PC-9 (cell line): Measurements from ENCODE around the gene BCO1. TPM values are rescaled to one million over a fixed set of nuclear protein-coding genes. Genes with fewer than 3 reads are reported as not detected.

Source experiments
- BruUV-seq: library from RNA; stranded (reverse); fragments of 400-500 nt; replicated peaks from 2 replicates; lab custom pipeline; 2021; lab: Mats Ljungman, UMichigan
- CTCF ChIA-PET: fragments of 300-600 bp; sonication (Branson Sonifier 250); formaldehyde crosslinking; loops from one replicate; lab custom pipeline; 2022; ENCODE audit warnings: antibody characterized with exemption; lab: Charles Lee
- POLR2A ChIA-PET: fragments of 300-600 bp; sonication (Branson Sonifier 250); formaldehyde crosslinking; loops from one replicate; lab custom pipeline; 2022; ENCODE audit warnings: antibody characterized with exemption; ENCODE audit not compliant: unreplicated experiment; lab: Charles Lee
- DNase-seq, 2 experiments: peaks; one replicate each; pipeline versions ENCODE4 v3.0.0 to v3.0.0-alpha.2; 2015 to 2022; ENCODE audit warnings: mixed read lengths in 1 of 2
- H2AFZ ChIP-seq: fragments of 200-600 bp; sonication (generic); 2 replicates; pipeline ENCODE4 v1.8.1; 2017; ENCODE audit warnings: antibody characterized with exemption
- H3F3A ChIP-seq: fragments of 200-600 bp; sonication (generic); 2 replicates; pipeline ENCODE4 v1.8.1; 2017; ENCODE audit warnings: antibody characterized with exemption, mild to moderate bottlenecking, low read depth; ENCODE audit not compliant: insufficient read depth
- H3K27ac ChIP-seq: fragments of 200-600 bp; sonication (generic); 2 replicates; pipeline ENCODE4 v1.6.1; 2016; ENCODE audit warnings: mixed run types
- H3K27me3 ChIP-seq: fragments of 200-600 bp; sonication (generic); 2 replicates; pipeline ENCODE4 v1.6.1; 2016; ENCODE audit warnings: low read depth, mixed run types; ENCODE audit not compliant: insufficient read depth
- H3K36me3 ChIP-seq: fragments of 200-600 bp; sonication (generic); 2 replicates; pipeline ENCODE4 v1.6.1; 2016; ENCODE audit warnings: low read depth, mixed run types
- H3K4me1 ChIP-seq: fragments of 200-600 bp; sonication (generic); replicated peaks from 2 replicates; pipeline ENCODE4 v1.6.1; 2016; ENCODE audit warnings: mixed run types; ENCODE audit not compliant: insufficient read depth
- H3K4me2 ChIP-seq: fragments of 200-600 bp; sonication (generic); 2 replicates; pipeline ENCODE4 v1.6.1; 2017; ENCODE audit warnings: mixed run types
- H3K4me3 ChIP-seq: fragments of 200-600 bp; sonication (generic); 2 replicates; pipeline ENCODE4 v1.6.1; 2016; ENCODE audit warnings: mixed run types
- H3K79me2 ChIP-seq: fragments of 200-600 bp; sonication (generic); 2 replicates; pipeline ENCODE4 v1.6.1; 2017; ENCODE audit warnings: low read depth, mixed run types
- H3K9me2 ChIP-seq: fragments of 200-600 bp; sonication (generic); 2 replicates; pipeline ENCODE4 v1.8.1; 2017; ENCODE audit warnings: mild to moderate bottlenecking; ENCODE audit not compliant: insufficient read depth
- H3K9me3 ChIP-seq: fragments of 200-600 bp; sonication (generic); 2 replicates; pipeline ENCODE4 v1.8.1; 2016; ENCODE audit warnings: low read depth; ENCODE audit not compliant: insufficient read depth
- H4K20me1 ChIP-seq: fragments of 200-600 bp; sonication (generic); 2 replicates; pipeline ENCODE4 v1.8.1; 2017; ENCODE audit not compliant: insufficient read depth
- CTCF ChIP-seq: fragments of 200-600 bp; sonication (generic); conservative IDR thresholded peaks from 2 replicates; pipeline ENCODE4 v1.6.1; 2017; ENCODE audit warnings: mixed run types, antibody characterized with exemption, mild to moderate bottlenecking, moderate library complexity
- EZH2 ChIP-seq: fragments of 200-600 bp; sonication (generic); IDR thresholded peaks from 2 replicates; pipeline ENCODE4 v1.8.0; 2017; ENCODE audit warnings: antibody characterized with exemption, low read depth
- intact Hi-C: fragments of 100-400 bp; cut with micrococcal nuclease; formaldehyde crosslinking; loops from one replicate; pipeline ENCODE4 v1.10.0; 2022; ENCODE audit not compliant: unreplicated experiment
- total RNA-seq: library from RNA; stranded (reverse); gene quantifications from 2 replicates; pipeline ENCODE4 v1.2.3, GENCODE V29; 2021

Gene BCO1
- total RNA-seq, 1 experiment from 2014 or later, result 1.4 TPM

GRCh38 chr16:81243942-81244341 is 5.5 kb downstream of the BCO1 start:
- H3K4me3 ChIP-seq, result no peak overlapping the region
- TF ChIP-seq EZH2 (no peak), CTCF (no peak)
- no peaks in the 10 kb centered on the region for H3K9me3 ChIP-seq
- H3K27ac ChIP-seq, result no peak overlapping the region
- intact Hi-C loops, result no loop called here
- H4K20me1 ChIP-seq, result no peaks in the 10 kb centered on the region
- POLR2A ChIA-PET, result no interaction called here
- no peaks in the 10 kb centered on the region for H3K36me3 ChIP-seq
- no peaks in the 10 kb centered on the region for H3K9me2 ChIP-seq
- 0 out of 2 replicates have a peak, but pooled peaks cover 2% of the 10 kb centered on the region for H3K4me1 ChIP-seq
- 0 out of 2 replicates have a peak, but pooled peaks cover 5% of the 10 kb centered on the region for H3F3A ChIP-seq
- no peak for DNase-seq
- CTCF ChIA-PET, result no interaction called here
- H3K79me2 ChIP-seq, result no peaks in the 10 kb centered on the region
- H2AFZ ChIP-seq, result no peak overlapping the region
- BruUV-seq, result no TSS peak
- H3K27me3 ChIP-seq, result no peaks in the 10 kb centered on the region
- no peak overlapping the region for H3K4me2 ChIP-seq

- Histone ChIP-seq H3K9me3 (no peaks in the 10 kb centered on the region), H4K20me1 (no peaks in the 10 kb centered on the region), H3K79me2 (no peaks in the 10 kb centered on the region), H3K27me3 (no peaks in the 10 kb centered on the region), H3K4me2 (no peak overlapping the region), H3K36me3 (no peaks in the 10 kb centered on the region), H3K4me3 (no peak overlapping the region), H3K27ac (no peak overlapping the region), H2AFZ (no peak overlapping the region), H3F3A (no peaks in the 10 kb centered on the region), H3K4me1 (no peaks in the 10 kb centered on the region), H3K9me2 (no peaks in the 10 kb centered on the region)
- ChIA-PET CTCF (no interaction called here), POLR2A (no interaction called here)
- BruUV-seq, result no TSS peak
- DNase-seq, result no peak
- TF ChIP-seq CTCF (no peak), EZH2 (no peak)
- intact Hi-C loops, result no loop called here
These were observed 13.4 kb downstream of the BCO1 start for GRCh38 chr16:81251871-81252270.

DNA sequence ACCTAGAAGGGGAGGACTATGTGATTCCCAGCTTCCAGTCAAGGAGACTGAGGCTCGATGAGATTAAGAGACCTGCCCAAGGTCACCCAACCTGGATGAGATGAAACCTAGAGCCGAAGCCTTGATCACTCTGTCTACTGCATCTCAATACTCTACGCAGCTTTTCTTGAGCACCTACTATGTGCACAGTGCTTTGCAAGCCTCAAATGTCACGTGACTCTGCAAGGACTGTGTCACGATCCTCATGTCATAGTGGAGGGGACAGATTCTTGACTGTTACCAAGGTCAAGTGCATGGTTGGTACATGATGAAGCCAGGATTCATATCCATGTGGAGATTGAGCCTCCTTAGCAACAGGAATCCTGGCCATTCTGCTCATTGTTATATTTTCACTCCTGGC is 14.7 kb downstream of the BCO1 start:
- H3K79me2 ChIP-seq, result no peaks in the 10 kb centered on the region
- no peak overlapping the region for H3K4me3 ChIP-seq
- H3K27me3 ChIP-seq, result no peaks in the 10 kb centered on the region
- no peak overlapping the region for H3K27ac ChIP-seq
- H2AFZ ChIP-seq, result no peak overlapping the region
- H4K20me1 ChIP-seq, result no peaks in the 10 kb centered on the region
- H3K9me3 ChIP-seq, result no peaks in the 10 kb centered on the region
- CTCF ChIA-PET, result no interaction called here
- no peak for TF ChIP-seq CTCF
- no peak for TF ChIP-seq EZH2
- POLR2A ChIA-PET, result no interaction called here
- no peaks in the 10 kb centered on the region for H3K36me3 ChIP-seq
- no peaks in the 10 kb centered on the region for H3K4me1 ChIP-seq
- no peak for DNase-seq
- no TSS peak for BruUV-seq
- no peaks in the 10 kb centered on the region for H3F3A ChIP-seq
- intact Hi-C loops, result no loop called here
- no peak overlapping the region for H3K4me2 ChIP-seq
- no peaks in the 10 kb centered on the region for H3K9me2 ChIP-seq
